GM18511 (cell line): ENCODE data around the gene SLAMF1.
"Not testable (repeated sequence)": the region's sequence is repeated elsewhere in the genome, so short reads cannot be mapped to it uniquely, and the experiment has no call there.

ENCODE experiments used
- ATAC-seq: cut with Tn5 transposase; IDR thresholded peaks from one replicate; pipeline ENCODE4 v1.9.1; 2021; ENCODE audit warnings: mild to moderate bottlenecking, moderate library complexity; ENCODE audit not compliant: unreplicated experiment

The SLAMF1 gene

DNA sequence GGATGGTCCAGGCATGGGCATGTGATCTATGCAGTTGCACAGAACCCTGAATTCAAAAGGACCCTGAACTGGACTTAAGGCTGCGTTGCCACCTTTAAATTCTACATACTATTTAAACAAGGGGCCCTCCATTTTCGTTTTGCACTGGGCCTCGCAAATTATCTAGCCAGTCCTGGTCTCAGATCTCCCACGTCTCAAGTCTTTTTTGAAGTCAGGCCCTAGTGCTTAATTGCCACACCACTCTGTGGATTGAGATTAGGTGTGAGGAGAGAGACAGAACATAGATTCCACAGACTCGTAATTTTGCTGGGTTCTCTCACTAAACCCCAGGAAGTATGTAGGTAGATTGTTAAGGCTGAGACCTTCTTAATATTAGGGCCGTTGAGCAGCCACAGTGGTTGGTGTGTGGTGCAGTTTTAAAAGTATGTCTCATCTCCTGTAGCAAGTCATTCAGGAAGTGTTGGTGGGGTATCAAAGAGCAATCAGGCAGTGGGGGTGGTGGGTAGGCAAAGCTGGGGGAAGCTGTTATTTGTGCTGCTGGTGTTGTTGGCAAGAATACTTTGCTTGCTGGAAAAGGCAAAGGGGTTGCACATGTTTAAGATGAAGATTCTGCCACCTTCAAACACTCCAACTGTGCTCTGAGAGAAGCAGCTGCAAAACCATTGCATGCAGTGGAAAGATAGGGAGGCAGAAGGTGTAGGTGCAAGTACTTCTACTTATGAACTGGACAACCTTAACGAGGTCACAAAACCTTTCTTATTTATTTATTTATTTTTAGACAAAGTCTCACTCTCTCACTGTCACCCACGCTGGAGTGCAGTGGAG is 78.8 kb downstream of the SLAMF1 start:
- peak; percentile 78 for ATAC-seq

DNA sequence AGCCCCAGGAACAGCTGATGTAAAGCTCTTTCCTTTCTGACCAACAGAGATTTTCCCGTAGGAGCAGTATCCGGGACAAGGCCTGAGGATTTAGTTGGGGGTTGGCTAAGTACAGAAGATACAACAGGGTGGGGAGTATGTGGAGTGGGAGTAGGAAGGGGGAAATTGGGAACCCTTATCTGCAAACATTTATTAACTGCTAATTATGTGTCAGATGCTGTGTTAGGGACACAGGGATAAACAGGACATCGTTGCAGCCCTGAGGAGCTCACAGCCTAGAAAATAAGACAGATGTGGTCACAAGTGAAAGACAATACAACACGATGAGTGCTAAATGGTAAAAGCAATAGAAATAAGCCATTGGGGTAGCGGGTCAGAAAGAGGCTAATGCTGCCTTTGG is 79.5 kb downstream of the SLAMF1 start:
- no peak for ATAC-seq

DNA sequence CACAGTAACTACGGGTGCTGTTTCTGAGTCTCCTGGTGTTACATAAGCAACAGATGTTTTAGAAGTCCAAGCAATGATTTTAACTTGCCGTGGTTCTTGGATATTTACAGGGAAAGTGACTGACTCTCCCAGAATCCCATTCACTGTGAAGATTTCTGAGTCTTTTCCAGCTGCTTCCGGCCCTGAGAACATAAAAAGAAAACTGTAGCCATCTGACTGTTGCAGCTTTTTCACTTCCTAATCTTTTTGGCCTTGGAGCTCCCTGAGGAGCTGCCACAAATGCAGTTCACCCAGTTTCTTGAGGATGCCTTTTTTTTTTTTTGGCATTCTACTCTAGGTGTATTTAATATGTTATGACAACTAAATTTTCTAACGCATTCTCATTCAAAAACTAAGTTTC is 81.3 kb downstream of the SLAMF1 start:
- no peak for ATAC-seq

DNA sequence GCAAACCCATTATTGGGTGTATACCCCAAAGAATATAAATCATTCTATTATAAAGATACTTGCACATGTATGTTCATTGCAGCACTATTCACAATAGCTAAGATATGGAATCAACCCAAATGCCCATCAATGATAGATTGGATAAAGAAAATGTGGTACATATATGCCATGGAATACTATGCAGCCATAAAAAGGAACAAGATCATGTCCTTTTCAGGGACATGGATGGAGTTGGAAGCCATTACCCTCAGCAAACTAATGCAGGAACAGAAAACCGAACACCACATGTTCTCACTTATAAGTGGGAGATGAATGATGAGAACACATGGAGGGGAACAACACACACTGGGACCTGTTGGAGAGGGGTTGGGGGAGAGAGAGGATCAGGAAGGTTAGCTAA is 83.6 kb downstream of the SLAMF1 start:
- ATAC-seq: not testable (repeated sequence)

DNA sequence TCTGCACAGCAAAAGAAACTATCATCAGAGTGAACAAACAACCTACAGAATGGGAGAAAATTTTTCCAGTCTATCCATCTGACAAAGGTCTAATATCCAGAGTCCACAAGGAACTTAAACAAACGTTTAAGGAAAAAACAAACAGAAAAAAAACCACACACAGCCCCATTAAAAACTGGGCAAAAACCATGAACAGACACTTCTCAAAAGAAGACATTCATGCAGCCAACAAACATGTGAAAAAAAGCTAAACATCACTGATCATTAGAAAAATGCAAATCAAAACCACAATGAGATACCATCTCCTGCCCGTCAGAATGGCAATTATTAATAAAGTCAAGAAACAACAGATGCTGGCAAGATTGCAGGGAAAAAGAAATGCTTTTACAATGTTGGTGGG is 84.1 kb downstream of the SLAMF1 start:
- ATAC-seq: not testable (repeated sequence)

DNA sequence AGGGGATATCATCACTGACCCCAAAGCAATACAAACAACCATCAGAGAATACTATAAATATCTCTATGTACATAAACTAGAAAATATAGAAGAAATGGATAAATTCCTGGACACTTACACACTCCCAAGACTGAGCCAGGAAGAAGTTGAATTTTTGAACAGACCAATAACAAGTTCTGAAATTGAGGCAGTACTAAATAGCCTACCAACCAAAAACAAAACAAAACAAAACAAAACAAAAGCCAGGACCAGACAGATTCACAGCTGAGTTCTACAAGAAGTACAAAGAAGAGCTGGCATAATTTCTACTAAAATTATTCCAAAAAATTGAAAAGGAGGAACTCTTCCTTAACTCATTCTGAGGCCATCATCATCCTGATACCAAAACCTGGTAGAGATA is 86.0 kb downstream of the SLAMF1 start:
- ATAC-seq: no peak

DNA sequence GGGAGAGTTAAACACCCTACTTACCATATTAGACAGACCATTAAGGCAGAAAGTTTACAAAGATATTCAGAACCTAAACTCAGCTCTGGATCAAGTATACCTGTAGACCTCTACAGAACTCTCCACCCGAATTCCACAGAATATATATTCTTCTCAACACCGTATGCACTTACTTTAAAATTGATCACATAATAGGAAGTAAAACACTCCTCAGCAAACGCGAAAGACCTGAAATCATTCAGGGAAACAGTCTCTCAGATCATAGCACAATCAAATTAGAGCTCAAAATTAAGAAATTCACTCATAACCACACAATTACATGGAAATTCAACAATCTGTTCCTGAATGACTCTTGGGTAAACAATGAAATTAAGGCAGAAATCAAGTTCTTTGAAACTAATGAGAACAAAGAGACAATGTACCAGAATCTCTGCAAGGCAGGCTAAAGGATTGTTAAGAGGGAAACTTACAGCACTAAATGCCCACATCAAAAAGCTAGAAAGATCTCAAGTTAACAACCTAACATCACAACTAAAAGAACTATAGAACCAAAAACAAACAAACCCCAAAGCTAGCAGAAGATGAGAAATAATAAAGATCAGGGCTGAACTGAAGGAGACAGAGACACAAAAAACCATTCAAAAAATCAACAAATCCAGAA is 86.7 kb downstream of the SLAMF1 start:
- ATAC-seq: no peak

DNA sequence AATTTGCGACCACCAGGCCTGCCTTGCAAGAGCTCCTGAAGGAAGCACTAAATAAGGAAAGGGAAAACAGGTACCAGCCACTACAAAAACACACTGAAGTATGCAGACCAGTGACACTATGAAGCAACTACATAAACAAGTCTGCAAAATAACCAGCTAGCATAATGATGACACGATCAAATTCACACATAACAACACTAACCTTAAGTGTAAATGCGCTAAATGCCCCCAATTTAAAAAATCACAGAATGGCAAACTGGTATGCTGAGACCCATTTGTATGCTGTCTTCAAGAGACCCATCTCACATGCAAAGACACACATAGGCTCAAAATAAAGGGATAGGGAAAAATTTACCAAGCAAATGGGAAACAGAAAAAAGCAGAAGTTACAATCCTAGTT is 87.4 kb downstream of the SLAMF1 start:
- ATAC-seq: not testable (repeated sequence)

DNA sequence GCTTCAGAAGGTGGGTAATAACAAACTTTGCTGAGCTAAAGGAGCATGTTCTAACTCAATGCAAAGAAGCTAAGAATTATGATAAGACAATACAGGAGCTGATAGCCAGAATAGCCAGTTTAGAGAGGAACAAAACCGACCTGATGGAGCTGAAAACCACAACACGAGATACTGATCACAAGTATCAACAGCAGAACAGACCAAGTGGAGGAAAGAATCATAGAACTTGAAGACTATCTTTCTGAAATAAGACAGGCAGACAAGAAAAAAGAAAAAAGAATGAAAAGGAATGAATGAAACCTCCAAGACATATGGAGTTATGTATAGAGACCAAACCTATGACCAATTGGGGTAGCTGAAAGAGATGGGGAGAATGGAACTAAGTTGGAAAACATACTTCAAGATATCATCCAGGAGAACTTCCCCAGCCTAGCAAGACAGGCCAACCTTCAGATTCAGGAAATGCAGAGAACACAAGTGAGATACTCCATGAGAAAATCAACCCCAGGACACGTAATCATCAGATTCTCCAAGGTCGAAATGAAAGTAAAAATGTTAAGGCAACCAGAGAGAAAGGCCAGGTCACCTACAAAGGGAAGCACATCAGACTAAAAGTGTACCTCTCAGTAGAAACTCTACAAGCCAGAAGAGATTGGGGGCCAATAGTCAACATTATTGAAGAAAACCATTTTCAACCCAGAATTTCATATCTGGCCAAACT is 88.0 kb downstream of the SLAMF1 start:
- no peak for ATAC-seq
